Rectal smooth muscle tissue (tissue), 1 donor: ENCODE data around the gene CEP104.

Experiments
- H3K27ac ChIP-seq: one replicate; pipeline ENCODE4 v1.7.0; 2013; ENCODE audit warnings: low read depth, low read length, inconsistent platforms
- H3K27me3 ChIP-seq: one replicate; pipeline ENCODE4 v1.7.0; 2013; ENCODE audit warnings: low read length; ENCODE audit not compliant: control insufficient read depth, insufficient read depth
- H3K36me3 ChIP-seq: one replicate; pipeline ENCODE4 v1.7.0; 2013; ENCODE audit warnings: low read length; ENCODE audit not compliant: control insufficient read depth, insufficient read depth
- H3K4me1 ChIP-seq: one replicate; pipeline ENCODE4 v1.7.0; 2013; ENCODE audit warnings: low read length; ENCODE audit not compliant: control insufficient read depth, insufficient read depth
- H3K4me3 ChIP-seq: one replicate; pipeline ENCODE4 v1.7.0; 2013; ENCODE audit warnings: low read length
- H3K9ac ChIP-seq: one replicate; pipeline ENCODE4 v1.7.0; 2013; ENCODE audit warnings: low read length

Gene CEP104

DNA sequence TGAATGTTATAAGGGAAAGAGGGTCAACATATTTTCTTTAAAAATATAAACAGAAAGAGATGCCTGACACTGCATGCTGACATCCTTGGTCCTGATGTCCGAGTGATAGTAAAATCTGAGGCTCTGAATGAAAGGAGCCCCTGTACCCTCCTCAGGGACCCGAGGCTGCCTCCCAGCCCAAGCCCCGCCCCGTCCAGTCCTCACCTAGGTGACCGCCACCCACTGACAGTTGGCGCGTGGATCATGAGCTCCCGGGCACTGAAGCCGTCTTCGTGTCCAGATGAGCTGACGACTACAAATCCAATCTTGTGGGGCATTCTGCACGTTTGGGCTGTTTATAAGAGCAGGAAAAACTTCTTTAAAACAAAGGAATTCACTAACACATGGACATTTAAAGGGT is 4.9 kb downstream of the CEP104 start:
- Histone ChIP-seq H3K27me3 (no peaks in the 10 kb centered on the region), H3K4me1 (peaks cover 9% of the 10 kb centered on the region), H3K4me3 (no peak overlapping the region), H3K9ac (no peak overlapping the region), H3K36me3 (peaks cover 14% of the 10 kb centered on the region), H3K27ac (no peak overlapping the region)

DNA sequence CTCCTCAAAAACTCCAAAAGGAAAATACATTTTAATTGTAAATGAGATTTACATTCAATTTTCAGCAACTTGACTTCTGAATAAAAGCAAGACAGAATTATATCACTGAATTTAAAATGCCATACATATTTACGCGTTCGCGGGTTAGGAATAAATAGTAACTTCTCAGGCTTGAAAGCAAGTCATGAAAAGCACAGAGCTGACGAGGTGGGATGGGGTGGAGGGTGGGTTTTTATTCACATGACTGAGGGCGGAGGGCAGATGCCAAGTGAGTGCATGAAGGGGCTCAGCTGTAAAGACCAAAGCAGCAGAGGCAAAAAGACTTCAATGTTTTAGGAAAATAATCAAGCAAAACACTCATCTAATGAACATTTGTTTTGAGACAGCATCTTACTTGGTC is 5.7 kb downstream of the CEP104 start:
- Histone ChIP-seq H3K27me3 (no peaks in the 10 kb centered on the region), H3K27ac (no peak overlapping the region), H3K36me3 (peaks cover 14% of the 10 kb centered on the region), H3K4me3 (no peak overlapping the region), H3K4me1 (peaks cover 9% of the 10 kb centered on the region), H3K9ac (no peak overlapping the region)

DNA sequence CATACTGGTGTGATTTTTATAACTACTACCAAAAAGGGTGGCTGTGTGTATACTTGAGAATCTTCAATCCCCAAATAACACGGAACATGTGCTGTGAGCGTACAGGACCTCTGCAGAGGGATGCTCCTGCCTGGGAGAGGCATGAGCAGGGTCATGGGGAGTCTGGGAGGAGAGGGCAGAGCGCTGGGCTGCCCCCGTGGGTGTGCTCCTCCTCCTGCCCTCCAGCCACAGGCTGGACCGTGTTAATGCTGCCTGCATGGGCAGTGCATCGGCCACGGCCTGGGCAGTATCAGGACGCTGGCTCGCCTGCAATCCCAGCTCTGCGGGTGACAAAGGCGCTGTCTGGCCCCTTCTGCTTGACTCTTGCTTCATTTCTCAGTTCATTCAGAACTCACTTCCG is 6.2 kb downstream of the CEP104 start:
- Histone ChIP-seq H3K4me1 (peaks cover 5% of the 10 kb centered on the region), H3K36me3 (peaks cover 14% of the 10 kb centered on the region), H3K27me3 (no peaks in the 10 kb centered on the region), H3K9ac (no peak overlapping the region), H3K27ac (no peak overlapping the region), H3K4me3 (no peak overlapping the region)

DNA sequence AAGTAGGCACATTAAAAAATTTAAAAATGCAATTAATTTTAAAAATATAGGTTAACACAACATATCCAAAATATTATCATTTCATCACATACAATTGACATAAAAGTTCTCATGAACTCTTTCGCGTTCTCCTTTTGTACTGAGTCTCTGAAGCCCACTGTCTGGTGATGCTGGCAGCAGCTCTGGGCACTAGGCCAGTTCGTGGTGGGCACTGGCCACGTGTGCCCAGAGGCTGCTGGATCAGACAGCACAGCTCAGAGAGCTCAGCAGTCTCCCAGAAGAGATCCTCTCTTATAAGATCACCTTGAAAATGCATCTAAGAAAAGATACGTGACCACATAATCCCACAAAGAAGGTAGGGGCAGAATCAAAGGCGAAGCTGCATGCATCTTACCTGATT is 9.9 kb downstream of the CEP104 start:
- H3K27ac ChIP-seq, result no peak overlapping the region
- H3K4me1 ChIP-seq, result no peaks in the 10 kb centered on the region
- no peak overlapping the region for H3K4me3 ChIP-seq
- no peak overlapping the region for H3K9ac ChIP-seq
- peaks cover 17% of the 10 kb centered on the region for H3K36me3 ChIP-seq
- no peaks in the 10 kb centered on the region for H3K27me3 ChIP-seq

DNA sequence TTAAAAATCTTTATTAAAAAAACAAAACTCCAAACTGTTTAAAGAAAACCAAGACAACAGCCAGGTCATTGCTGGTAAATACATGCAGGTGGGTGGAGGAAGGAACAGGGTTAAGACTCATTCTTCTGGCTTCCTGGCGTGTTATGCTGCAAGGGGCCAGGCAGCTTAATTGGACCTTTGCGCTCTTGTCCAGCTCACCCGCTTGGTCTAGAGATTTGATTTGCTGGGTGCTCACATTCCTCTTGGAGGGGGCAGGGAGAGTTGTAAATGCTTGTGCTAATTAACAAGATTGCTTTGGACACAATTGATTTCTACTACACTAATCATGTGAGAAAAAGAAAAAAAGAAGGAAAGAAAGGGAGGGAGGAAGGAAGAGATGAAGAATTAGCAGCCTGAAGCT is 10.5 kb downstream of the CEP104 start:
- H3K36me3 ChIP-seq, result peaks cover 16% of the 10 kb centered on the region
- H3K27ac ChIP-seq, result no peak overlapping the region
- no peaks in the 10 kb centered on the region for H3K4me1 ChIP-seq
- H3K4me3 ChIP-seq, result no peak overlapping the region
- H3K9ac ChIP-seq, result no peak overlapping the region
- no peaks in the 10 kb centered on the region for H3K27me3 ChIP-seq

DNA sequence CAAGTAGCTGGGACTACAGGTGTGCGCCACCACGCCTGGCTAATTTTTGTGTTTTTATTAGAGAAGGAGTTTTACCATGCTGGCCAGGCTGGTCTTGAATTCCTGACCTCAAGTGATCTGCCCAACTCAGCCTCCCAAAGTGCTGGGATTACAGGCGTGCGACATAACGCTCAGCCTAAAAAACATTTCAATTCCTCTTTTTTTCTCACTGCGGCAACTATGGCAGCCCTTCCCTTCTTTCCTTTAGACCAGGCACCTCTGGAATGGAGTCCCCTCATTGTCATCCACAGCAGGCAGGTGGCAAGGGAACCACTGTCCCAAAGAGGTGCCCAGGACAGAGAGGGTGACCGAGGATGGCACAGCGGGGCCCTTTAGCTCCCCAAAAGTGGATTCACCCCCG is 14.1 kb downstream of the CEP104 start:
- Histone ChIP-seq H3K36me3 (peaks cover 8% of the 10 kb centered on the region), H3K4me3 (no peak overlapping the region), H3K9ac (no peak overlapping the region), H3K27me3 (no peaks in the 10 kb centered on the region), H3K4me1 (no peaks in the 10 kb centered on the region), H3K27ac (no peak overlapping the region)

DNA sequence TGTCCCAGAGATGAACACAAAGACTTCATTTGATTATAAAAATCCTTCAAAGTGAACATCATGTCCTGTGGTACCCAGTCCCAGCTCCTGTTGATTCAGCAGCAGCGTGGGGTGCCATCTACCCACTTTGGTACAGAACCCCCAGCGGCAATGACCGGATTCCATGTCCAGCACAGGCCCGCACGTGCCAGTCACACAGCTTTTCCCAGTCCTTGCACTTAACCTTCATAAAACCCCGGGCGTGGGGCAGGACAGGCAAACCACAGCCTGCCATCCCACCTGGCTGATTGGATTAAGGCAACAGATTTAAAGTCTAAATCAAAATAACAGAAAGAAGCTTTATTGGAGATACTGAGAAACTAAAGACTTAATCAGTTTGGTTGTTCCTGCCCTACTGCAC is 15.5 kb downstream of the CEP104 start:
- H3K4me3 ChIP-seq, result no peak overlapping the region
- H3K27ac ChIP-seq, result no peak overlapping the region
- no peaks in the 10 kb centered on the region for H3K27me3 ChIP-seq
- no peaks in the 10 kb centered on the region for H3K4me1 ChIP-seq
- peaks cover 20% of the 10 kb centered on the region for H3K36me3 ChIP-seq
- no peak overlapping the region for H3K9ac ChIP-seq

DNA sequence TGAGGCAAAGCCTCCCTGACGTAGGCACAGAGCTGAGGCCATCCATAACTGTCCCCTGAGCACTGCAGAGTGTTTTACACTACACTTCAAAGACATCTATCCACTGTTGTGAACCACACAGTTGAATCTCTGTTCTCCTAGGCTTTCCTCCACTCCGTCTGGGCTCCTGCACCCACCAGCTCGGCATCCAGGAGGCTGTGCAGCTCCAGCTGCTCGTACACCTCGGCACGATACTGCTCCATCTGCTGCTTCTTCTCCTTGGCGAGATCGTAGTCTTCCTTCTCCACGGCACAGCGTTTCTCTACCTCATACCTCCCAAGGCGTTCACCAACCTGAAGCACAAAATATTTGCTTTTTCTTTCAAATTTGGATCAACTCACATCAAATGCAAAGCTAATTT is 18.2 kb downstream of the CEP104 start:
- no peak overlapping the region for H3K9ac ChIP-seq
- no peaks in the 10 kb centered on the region for H3K27me3 ChIP-seq
- H3K4me1 ChIP-seq, result no peaks in the 10 kb centered on the region
- H3K36me3 ChIP-seq, result peaks cover 25% of the 10 kb centered on the region
- no peak overlapping the region for H3K27ac ChIP-seq
- no peak overlapping the region for H3K4me3 ChIP-seq

DNA sequence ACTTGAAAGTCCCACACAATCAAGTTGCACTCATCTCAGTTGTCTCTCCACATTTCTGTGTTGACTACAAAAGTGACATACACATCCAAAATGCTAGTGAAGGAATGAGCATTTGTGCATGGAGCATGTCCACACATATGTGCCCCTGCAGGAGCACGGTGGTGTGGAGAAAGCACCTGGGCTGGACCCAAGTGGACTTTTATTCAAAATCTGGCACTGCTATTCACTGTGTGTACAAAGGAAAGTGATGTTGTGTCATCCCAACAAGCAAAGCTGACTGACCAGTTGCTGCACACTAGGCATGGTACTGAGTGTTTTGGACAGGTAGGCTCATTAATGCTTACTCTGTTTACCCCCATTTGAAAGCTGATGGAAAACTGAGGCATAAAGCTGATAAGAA is 19.3 kb downstream of the CEP104 start:
- Histone ChIP-seq H3K27me3 (no peaks in the 10 kb centered on the region), H3K27ac (no peak overlapping the region), H3K4me3 (no peak overlapping the region), H3K9ac (no peak overlapping the region), H3K36me3 (peaks cover 25% of the 10 kb centered on the region), H3K4me1 (no peaks in the 10 kb centered on the region)

DNA sequence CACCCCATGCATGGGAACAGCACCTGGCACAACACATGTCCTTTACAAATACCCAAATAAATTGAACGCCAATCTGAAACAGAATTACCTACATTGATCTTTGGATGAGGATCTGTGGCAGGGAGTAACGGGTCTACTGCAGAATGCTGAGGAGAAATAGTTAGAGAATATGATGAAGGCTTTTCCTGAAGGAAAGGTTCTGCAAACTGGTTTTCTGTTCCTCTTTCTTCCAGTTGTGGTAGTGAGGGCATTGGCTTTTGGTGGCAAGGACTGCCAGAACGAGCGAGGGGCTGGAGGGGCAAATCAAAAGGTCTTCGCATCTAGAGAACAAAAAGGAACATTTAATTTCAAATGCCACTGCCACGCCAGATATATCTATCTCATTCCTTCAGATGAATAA is 19.8 kb downstream of the CEP104 start:
- no peak overlapping the region for H3K27ac ChIP-seq
- H3K36me3 ChIP-seq, result peaks cover 25% of the 10 kb centered on the region
- no peaks in the 10 kb centered on the region for H3K4me1 ChIP-seq
- no peak overlapping the region for H3K9ac ChIP-seq
- no peaks in the 10 kb centered on the region for H3K27me3 ChIP-seq
- no peak overlapping the region for H3K4me3 ChIP-seq

DNA sequence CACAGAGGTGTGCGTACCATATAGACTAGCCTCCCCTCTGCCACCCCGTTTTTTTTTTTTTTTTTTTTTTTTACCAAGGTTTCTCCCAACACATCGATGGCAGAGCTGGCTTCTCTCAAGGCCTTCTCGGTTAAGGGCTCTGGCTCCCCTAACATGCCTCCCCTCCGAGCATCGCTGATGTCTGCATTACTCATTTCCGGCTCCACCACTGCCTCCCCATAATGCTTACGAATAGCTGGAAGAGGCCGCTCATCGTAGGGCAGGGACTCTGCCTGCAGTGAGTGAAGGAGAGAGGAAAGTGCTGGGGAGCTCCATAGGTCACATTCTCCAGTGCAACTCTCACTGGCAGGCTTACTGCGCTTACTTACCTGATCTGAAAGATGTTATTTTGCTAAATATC is 20.6 kb downstream of the CEP104 start:
- H3K4me1 ChIP-seq, result no peaks in the 10 kb centered on the region
- H3K27ac ChIP-seq, result no peak overlapping the region
- no peak overlapping the region for H3K9ac ChIP-seq
- peaks cover 25% of the 10 kb centered on the region for H3K36me3 ChIP-seq
- no peaks in the 10 kb centered on the region for H3K27me3 ChIP-seq
- no peak overlapping the region for H3K4me3 ChIP-seq

DNA sequence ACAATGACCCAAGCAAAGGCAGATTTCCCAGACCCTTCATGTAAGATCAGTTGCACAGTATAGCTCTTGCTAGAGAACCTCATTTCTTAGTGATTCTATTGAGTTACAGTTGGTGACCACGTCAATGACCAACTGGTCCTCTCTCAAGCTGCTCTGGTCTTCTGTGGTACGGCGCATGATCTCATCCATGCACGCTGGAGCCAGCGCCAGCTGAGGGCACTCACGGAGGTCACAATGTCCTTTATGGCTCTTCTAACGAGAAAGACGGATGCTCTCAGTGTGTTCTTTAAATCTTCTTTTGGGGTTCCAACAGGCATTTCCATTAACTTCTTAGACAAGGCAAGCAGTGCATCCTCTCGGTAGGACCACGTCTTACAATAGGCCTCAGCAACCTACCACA is 22.3 kb downstream of the CEP104 start:
- H3K36me3 ChIP-seq, result peaks cover 27% of the 10 kb centered on the region
- H3K27ac ChIP-seq, result no peak overlapping the region
- no peaks in the 10 kb centered on the region for H3K4me1 ChIP-seq
- H3K27me3 ChIP-seq, result no peaks in the 10 kb centered on the region
- H3K9ac ChIP-seq, result no peak overlapping the region
- H3K4me3 ChIP-seq, result no peak overlapping the region

DNA sequence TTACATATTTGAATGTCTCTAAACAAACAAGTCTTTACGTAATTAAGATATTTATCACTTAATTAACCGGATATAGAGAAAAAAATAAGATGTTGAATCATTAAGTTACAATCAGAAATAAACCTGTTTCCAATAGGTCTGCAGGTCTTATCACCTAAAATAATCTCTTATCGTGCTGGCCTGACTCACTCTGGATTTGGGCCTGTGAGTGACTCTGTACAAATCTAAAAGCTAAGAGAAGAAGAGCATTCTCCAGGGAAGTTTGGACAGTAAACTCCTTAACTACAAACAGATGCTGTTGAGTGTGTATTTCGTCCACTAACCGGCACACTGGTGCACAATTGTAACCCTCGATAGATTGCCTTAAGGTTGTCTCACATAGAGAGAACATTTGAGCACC is 25.3 kb downstream of the CEP104 start:
- Histone ChIP-seq H3K4me3 (no peak overlapping the region), H3K27me3 (no peaks in the 10 kb centered on the region), H3K4me1 (no peaks in the 10 kb centered on the region), H3K9ac (no peak overlapping the region), H3K27ac (no peak overlapping the region), H3K36me3 (peaks cover 10% of the 10 kb centered on the region)

DNA sequence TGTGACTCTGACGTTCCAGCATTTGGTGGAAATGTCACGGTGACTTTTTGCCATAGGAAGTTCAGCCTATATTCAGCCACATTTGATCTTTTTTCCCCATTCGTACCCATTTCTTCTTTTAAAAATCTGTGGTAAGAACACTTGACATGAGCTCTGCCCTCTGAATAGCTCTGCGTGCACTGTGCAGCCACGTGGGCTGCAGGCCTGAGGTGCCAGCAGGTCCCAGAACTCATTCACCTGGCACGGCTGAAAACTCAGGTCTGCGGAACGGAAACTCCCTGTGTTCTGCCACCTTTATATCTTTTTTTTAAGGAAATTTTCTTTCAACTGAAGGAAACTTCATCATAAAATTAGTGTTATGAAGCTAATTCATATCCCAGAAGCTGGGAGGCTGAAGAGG is 28.6 kb downstream of the CEP104 start:
- Histone ChIP-seq H3K4me1 (no peaks in the 10 kb centered on the region), H3K27ac (no peak overlapping the region), H3K27me3 (no peaks in the 10 kb centered on the region), H3K9ac (no peak overlapping the region), H3K4me3 (no peak overlapping the region), H3K36me3 (peaks cover 24% of the 10 kb centered on the region)
